ENCODE results near the gene SPEM2.

DNA sequence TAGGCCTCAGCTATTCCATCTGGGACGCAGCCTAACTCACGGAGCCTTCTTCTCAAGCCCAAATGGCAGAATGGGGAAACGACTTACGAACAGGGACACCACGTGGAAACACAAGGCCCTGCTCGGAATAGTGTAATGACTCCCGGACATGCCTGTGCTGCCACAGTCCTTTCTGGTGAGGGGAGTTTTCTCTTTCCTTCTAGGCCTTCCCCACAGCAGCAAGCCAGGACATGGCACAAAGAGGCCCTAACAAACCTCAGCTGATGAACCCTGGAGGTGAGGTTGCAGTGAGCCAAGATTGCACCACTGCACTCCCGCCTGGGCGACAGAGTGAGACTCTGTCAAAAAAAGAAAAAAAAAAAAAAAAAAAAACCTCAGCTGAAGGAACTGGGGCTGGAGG, 38.7 kb downstream of the SPEM2 start:
- TF ChIP-seq, protein P1, sequence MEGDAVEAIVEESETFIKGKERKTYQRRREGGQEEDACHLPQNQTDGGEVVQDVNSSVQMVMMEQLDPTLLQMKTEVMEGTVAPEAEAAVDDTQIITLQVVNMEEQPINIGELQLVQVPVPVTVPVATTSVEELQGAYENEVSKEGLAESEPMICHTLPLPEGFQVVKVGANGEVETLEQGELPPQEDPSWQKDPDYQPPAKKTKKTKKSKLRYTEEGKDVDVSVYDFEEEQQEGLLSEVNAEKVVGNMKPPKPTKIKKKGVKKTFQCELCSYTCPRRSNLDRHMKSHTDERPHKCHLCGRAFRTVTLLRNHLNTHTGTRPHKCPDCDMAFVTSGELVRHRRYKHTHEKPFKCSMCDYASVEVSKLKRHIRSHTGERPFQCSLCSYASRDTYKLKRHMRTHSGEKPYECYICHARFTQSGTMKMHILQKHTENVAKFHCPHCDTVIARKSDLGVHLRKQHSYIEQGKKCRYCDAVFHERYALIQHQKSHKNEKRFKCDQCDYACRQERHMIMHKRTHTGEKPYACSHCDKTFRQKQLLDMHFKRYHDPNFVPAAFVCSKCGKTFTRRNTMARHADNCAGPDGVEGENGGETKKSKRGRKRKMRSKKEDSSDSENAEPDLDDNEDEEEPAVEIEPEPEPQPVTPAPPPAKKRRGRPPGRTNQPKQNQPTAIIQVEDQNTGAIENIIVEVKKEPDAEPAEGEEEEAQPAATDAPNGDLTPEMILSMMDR (IDR thresholded peaks at IDR 0.05): no peak
- TF ChIP-seq POLR2A (IDR thresholded peaks at IDR 0.05): no peak

All from thyroid gland (tissue), 4 donors.